Head of caudate nucleus (tissue), 42 donors: ENCODE measurements around the gene RNF113B.

Experiments
- DNase-seq, 42 donors: peaks; one replicate each; pipeline versions ENCODE4 v3.0.0 to v3.0.0-alpha.2; 2020 to 2021; ENCODE audit warnings: mixed read lengths in 7 of 42
- intact Hi-C: fragments of 100-400 bp; cut with DNase I; formaldehyde crosslinking; loops from one replicate; pipeline ENCODE4 v1.15.0; 2022

Gene RNF113B

GRCh38 chr13:98207416-98207815 is 30.3 kb upstream of the RNF113B start:
- no peak for DNase-seq
- intact Hi-C loops = no loop called here

DNA sequence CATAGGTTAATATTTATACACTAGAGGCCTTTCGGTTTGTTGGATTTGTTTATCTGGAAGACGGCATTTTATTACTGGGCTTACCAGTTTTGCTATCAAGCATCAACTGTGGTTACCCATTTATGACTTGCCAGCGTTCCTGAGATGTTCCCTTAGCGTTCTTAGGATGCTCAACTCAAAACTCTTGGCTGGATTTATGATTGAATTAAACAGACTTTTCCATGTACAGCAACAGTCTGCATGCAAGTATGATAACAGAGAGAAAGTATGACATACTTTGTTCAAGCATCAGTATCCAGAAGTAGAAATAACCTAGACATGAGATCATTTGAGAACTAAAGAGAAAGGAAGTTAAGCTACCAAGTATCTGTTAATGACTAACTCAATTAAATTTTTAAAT is 29.9 kb upstream of the RNF113B start:
- DNase-seq = no peak
- intact Hi-C loops = no loop called here

DNA sequence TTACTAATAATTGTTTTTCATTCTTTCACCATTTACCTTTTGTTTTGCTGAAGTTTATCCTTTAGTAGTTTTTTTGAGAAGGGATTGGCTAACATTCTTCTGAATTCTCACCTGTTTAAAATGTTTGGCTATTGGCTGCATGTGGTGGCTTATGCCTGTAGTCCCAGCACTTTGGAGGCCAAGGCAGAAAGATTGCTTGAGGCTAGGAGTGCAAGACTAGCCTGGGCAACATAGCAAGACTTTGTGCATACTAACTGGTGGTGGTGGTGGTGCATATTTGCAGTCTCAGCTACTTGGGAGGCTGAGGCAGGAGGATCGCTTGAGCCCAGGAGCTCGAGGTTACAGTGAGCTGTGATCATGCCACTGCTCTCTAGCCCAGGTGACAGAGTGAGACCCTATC is 27.5 kb upstream of the RNF113B start:
- no peak for DNase-seq
- intact Hi-C loops = no loop called here

DNA sequence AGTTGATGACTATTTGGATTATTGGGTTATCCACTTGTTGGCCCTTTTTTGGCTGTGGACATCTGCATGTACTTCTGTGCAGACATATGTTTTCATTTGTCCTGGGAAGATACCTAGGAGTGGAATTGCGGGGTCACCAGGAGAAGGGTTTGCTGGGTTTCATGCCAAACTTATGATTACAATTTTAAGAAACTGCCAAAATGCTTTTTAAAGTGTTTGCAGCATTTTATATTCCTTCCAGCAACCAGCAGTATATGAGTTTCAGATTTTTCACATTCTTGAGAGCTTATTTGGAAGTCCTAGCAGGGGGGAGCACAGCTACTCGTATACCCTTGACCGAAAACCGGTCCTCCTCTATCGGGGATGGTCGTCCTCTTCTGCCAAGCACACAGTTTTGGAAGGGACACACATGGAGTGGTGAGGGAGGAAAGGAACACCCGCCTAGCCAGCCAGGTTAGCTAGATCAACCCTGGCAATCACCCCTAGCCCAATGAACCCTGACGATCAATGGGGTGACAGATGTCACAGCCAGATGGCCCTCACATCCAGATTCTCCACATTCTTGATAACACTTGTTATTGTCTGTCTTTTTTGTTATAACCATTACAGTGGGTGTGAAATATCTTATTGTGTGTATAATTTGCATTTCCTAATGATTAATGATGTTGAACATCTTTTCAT is 26.7 kb upstream of the RNF113B start:
- intact Hi-C loops = no loop called here

DNA sequence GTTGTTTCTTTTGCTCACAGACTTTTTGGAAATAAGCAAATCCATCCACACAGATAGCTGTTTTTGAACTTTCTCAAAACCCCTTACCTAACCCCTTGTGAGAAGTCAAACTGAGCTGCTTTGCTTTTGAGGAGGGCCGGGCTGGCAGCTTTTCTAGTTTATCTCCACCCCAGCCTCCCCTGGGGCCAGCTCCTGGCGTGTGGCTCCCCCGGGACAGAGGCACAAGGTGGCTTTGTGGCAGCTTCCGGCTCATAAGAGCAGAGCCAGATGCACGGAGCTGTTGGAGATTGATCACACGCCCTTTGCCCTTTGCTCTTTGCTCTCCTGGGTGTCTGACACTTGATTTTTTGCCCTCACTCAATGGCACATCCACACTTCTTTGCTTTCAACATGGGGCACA is 24.9 kb upstream of the RNF113B start:
- DNase-seq = peak in 1 of 42 donors; percentile 14
- intact Hi-C loops = no loop called here

More for the DNA sequence above, 26.7 kb upstream of the RNF113B start:
- DNase-seq = no peak

GRCh38 chr13:98201189-98201588 is 24.1 kb upstream of the RNF113B start:
- no peak for DNase-seq
- intact Hi-C loops = no loop called here

DNA sequence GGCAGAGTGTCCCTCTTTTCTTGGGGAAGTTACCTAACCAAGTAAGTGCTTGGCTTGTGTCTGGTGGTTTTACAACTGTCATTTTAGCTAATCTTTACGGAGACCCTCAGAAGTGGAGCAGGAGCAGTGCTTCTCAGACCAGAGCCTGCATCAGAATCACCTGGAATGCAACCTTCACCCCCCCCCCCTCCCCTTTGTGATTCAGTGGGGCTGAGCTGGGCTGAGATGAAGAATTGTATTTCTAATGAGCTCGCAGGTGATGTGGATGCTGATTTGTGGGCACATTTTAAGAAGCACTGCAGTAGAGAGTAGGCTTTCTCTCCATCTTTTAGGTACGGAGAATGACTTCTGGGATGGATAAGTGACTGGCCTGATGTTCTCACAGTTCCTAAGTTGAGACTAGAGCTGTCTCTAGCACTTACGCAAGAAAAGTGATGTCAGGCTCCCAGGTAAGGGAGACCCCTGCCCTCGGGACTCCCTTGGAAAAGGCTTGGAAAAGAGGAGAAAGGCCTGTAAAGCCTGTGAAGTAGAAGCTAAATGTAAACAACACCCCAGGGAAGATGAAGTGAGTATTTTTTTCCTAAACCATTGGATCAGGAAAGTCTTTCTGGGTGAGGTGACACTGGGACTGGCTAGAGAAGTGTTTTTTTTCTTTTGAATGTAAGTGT is 23.3 kb upstream of the RNF113B start:
- intact Hi-C loops = no loop called here

GRCh38 chr13:98199480-98199879 is 22.4 kb upstream of the RNF113B start:
- intact Hi-C loops = no loop called here
- no peak for DNase-seq

More for the DNA sequence above, 23.3 kb upstream of the RNF113B start:
- DNase-seq = no peak

DNA sequence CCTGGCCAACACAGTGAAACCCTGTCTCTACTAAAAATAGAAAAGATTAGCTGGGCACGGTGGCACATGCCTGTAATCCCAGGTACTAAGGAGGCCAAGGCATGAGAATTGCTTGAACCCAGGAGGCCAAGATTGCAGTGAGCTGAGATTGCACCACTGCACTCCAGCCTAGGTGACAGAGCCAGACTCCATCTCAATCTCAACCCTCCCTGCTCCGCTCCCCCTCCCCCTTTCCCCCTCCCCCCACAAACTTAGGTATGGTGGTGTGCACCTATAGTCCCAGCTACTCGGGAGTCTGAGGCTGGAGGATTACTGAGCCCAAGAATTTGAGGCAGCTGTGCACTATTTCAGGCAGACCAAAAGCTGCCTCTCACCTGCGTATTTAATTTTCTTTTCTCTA is 21.6 kb upstream of the RNF113B start:
- DNase-seq = no peak
- intact Hi-C loops = no loop called here

GRCh38 chr13:98195054-98195791 is 18.2 kb upstream of the RNF113B start:
- intact Hi-C loops = no loop called here
- DNase-seq = no peak

DNA sequence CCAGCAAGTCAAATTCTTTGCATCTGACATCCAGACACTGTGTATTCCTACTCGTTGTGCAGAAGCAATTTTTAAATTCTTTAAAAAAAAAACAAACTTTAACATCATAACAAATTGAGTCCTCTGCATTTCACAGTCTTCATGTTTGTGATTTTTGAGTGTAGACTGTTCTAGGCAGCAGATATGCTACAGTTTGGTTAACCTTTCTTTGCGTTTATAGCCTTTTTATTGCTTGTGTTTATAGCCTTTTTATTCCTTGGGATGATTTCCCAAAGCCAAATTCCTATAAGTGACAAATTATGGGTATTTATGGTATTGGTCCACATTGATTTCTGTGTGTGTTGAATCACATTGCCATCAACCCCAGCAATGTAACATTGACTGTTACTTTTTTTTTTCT is 14.9 kb upstream of the RNF113B start:
- intact Hi-C loops = no loop called here
- no peak for DNase-seq

DNA sequence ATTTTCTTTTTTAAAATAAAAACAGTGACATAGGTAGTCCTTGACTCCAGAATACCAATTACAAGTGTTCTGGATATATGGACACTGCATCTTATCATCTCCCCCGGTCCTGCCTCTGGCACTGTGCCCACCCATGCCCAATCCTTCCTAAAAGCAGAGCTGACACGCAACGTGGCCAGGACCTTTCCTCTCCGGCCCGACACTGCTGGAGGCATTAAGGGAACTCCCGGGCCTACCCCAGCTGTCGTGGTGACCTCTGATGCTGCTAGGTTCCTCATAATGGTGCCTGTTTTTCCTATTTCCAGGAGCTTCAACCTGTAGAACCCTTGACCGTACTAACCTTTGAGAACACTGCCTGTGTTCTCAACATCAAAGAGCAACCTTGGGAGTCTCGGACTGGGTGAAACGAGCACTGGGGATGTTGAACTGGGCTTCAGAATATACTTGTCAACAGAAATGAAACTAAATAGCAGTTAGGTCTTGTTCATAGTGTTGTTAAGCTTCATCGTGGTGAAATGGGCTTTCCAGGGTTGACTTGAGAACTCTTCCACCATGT is 13.9 kb upstream of the RNF113B start:
- intact Hi-C loops = no loop called here

DNA sequence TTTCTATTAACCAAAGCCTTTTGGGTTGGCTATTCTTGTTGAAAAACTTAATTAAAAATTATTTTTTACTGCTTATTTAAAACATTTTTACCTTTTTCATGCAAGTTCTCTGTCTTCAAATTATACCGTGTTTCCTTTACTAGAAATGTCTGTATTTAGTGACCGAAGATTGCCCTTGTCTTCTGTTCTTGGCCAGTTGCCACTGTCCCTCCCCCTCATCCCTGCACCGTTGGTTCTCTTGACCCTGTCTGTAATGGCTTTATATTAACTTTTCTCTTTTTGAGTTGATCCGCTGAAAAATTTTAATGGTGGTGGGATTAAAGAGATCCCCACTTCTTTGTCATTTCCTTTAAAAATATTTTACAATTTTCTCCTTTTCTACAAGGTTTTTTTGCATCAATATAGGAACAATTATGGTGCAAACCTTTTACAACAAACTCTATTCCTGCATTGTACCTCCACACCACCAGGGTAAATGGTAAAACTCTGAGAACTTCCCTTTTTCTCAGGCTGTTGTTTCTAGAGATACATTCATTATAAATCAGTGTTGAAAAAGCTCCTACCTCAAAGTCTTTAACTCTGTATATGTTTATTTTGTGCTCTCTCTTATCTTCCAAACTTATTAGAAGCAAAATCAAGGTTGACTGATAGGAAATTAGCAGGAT is 12.9 kb upstream of the RNF113B start:
- peak in 1 of 42 donors; percentile 24 for DNase-seq
- intact Hi-C loops = no loop called here

More for the DNA sequence above, 13.9 kb upstream of the RNF113B start:
- no peak for DNase-seq

DNA sequence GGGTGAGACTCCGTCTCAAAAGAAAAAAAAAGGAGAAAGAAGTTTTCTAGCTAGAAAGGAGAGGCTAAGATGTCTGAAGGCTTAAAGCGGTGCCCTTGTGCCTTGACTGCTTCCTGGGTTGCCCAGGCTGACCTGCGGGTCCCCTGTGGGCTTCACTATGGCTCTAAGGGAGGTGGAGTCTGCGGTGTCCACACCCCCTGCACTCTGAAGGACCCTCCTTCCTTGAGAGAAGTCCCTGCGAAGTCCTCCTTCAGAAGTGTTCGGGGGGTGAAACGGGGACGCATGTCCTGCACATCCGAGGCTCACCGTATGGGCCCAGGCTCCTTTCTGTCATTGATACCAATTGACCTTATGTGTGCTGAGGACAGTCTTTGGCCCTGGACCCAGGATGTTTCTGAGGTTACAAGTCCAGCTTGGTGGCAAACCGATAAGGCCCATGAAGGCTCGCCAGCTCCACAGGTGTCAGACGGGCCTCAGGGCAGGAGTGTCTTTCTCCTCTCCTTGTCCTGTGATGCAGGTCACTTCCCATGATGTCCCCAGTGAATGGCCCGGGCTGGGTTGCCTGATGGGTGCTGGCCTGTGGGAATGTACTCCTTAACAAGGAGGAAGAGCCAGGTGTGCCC is 11.6 kb upstream of the RNF113B start:
- DNase-seq = no peak
- intact Hi-C loops = no loop called here

- peak in 14 of 42 donors; percentile 18 to 68 (median 31) for DNase-seq
- intact Hi-C loops = no loop called here
Measured at GRCh38 chr13:98187965-98188261, 10.8 kb upstream of the RNF113B start.

DNA sequence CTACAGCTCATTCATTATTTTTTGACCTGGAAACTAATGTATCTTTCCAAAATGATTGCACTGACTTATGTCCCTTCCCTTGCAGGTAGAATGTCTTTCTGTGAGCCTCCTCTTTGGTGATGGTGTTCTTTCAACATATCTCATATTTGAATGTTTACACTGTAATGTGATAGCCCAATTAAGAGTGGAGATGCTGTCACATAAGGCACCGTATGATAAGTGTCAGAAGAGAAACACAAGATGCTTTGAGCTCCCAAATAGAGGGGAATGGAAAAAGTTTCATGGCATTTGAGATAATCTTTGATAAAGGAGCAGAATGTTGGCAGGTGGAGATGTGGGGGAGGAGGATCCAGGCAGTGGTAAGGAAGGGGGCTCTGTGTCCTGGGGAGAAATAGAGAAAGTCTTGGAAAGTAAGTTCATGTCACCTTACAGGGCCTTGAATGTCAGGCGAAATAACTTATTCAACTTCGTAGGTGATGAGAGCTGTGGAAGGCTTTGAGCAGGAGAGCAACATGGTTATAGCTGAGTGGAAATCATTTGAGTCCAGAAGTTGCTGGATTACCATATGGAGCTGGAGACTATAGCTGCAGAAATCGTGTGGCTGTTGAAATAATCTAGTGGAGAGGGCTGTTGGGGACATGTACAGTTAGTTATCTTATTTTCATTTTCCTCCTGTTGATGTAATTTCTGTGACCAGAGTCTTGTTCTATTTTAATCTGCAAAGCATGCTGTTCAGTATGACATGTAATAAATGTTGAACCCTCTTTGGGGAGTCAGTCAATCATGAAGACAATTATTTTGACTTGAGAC is 10.3 kb upstream of the RNF113B start:
- DNase-seq = no peak
- intact Hi-C loops = no loop called here

DNA sequence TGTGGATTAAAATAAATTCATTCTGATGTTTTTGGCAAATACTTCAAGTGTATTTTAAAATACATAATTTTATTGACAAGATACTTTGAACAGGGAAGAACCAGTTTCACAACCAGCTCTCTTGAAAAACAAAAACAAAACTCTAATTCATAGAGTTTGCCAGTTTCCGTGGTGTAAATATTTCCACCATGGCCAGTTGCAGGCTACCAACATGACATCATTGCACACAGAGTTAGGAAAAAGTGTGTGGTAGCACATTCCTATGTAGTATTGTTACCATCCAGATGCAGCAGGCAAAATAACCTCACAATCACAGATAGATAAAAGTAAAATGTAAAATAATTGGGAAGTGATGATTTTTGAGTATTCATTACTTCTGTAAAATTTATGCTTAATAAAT is 7.7 kb upstream of the RNF113B start:
- DNase-seq = no peak

GRCh38 chr13:98182589-98182988 is 5.5 kb upstream of the RNF113B start:
- intact Hi-C loops = no loop called here

More for the DNA sequence above, 7.7 kb upstream of the RNF113B start:
- intact Hi-C loops = no loop called here

More at GRCh38 chr13:98182589-98182988, 5.5 kb upstream of the RNF113B start:
- DNase-seq = no peak
